ENCODE measurements around the gene C3orf22. TPM values are rescaled to one million over a fixed set of nuclear protein-coding genes. Genes with fewer than 3 reads are reported as not detected.
A peak's percentile ranks its signal among the peaks of the same experiment; 100 is the strongest.

C3orf22 gene
- total RNA-seq, 1 donor from 2014 or later = not detected

GRCh38 chr3:126501736-126502135 is 57.0 kb downstream of the C3orf22 start:
- H3K36me3 Mint-ChIP-seq (ENCODE audit: low read depth) = no peaks in the 10 kb centered on the region
- H3K27ac Mint-ChIP-seq (ENCODE audit: unreplicated experiment) = no peak overlapping the region
- H3K4me1 Mint-ChIP-seq = peaks cover 5% of the 10 kb centered on the region
- no peak for DNase-seq (ENCODE audit: low read depth, low spot score)
- no peak overlapping the region for H3K4me3 Mint-ChIP-seq
- TF ChIP-seq, protein P1, sequence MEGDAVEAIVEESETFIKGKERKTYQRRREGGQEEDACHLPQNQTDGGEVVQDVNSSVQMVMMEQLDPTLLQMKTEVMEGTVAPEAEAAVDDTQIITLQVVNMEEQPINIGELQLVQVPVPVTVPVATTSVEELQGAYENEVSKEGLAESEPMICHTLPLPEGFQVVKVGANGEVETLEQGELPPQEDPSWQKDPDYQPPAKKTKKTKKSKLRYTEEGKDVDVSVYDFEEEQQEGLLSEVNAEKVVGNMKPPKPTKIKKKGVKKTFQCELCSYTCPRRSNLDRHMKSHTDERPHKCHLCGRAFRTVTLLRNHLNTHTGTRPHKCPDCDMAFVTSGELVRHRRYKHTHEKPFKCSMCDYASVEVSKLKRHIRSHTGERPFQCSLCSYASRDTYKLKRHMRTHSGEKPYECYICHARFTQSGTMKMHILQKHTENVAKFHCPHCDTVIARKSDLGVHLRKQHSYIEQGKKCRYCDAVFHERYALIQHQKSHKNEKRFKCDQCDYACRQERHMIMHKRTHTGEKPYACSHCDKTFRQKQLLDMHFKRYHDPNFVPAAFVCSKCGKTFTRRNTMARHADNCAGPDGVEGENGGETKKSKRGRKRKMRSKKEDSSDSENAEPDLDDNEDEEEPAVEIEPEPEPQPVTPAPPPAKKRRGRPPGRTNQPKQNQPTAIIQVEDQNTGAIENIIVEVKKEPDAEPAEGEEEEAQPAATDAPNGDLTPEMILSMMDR (conservative IDR thresholded peaks at IDR 0.05) = no peak
- H3K27me3 Mint-ChIP-seq (ENCODE audit: low read depth) = peaks cover 3% of the 10 kb centered on the region
- no peaks in the 10 kb centered on the region for H3K9me3 Mint-ChIP-seq

DNA sequence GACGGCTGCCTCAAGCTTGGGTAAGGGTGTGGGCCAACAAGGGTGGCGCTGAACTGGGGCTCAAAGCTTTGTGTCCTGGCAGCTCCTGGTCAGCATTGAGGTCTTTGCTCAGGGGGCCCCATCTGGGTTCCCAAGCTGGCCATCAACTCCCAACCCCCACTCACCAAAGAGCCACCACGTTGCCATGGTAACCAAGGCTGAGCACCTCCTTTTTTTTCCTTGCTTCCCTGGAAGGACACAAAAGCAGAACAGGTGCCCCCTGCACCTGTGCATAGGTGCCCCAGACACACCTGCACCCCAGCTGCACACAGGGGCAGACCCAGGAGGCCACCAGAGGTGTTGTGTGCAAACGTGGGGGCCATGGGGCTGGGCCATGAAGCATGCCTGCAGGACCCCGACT is 57.7 kb downstream of the C3orf22 start:
- H3K27ac Mint-ChIP-seq (ENCODE audit: unreplicated experiment) = no peak overlapping the region
- peaks cover 3% of the 10 kb centered on the region for H3K27me3 Mint-ChIP-seq (ENCODE audit: low read depth)
- DNase-seq (ENCODE audit: low read depth, low spot score) = no peak
- peaks cover 5% of the 10 kb centered on the region for H3K4me1 Mint-ChIP-seq
- H3K36me3 Mint-ChIP-seq (ENCODE audit: low read depth) = no peaks in the 10 kb centered on the region
- no peak overlapping the region for H3K4me3 Mint-ChIP-seq
- TF ChIP-seq, protein P1 (conservative IDR thresholded peaks at IDR 0.05) = no peak
- no peaks in the 10 kb centered on the region for H3K9me3 Mint-ChIP-seq

DNA sequence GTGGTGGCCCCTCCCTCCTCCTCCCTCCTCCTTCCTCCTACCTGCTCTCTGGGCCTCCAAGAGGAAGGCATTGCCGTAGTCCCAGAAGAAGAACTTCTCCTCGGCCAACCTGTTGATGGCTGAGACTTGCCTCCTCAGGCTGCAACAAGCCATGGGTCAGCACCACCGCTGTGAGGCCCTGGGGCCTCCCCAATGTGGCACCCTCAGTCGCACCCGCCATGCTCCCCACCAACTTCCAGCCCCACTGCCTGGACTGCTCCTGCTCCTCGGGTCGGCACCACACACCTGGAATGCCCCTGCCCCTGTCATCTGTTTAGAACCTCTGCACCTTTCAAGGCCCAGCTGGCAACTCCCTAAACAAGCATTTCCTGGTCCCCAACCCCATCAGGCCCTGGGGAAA is 58.7 kb downstream of the C3orf22 start:
- peak overlapping the region; percentile 12 for H3K27ac Mint-ChIP-seq (ENCODE audit: unreplicated experiment)
- peaks cover 3% of the 10 kb centered on the region for H3K27me3 Mint-ChIP-seq (ENCODE audit: low read depth)
- peaks cover 3% of the 10 kb centered on the region for H3K4me1 Mint-ChIP-seq
- no peaks in the 10 kb centered on the region for H3K36me3 Mint-ChIP-seq (ENCODE audit: low read depth)
- no peak overlapping the region for H3K4me3 Mint-ChIP-seq
- TF ChIP-seq, protein P1 (conservative IDR thresholded peaks at IDR 0.05) = no peak
- no peak for DNase-seq (ENCODE audit: low read depth, low spot score)
- no peaks in the 10 kb centered on the region for H3K9me3 Mint-ChIP-seq

Other genes with a start within 250 kb of the C3orf22 start
- 18.0 and 19.3 TPM in 2 replicates for gene KLF15, start 201.5 kb downstream of the C3orf22 start, total RNA-seq
- 1.1 and 1.7 TPM in 2 replicates for gene CFAP100, start 164.0 kb downstream of the C3orf22 start, total RNA-seq
- 34.3 and 34.7 TPM in 2 replicates for gene ZXDC, start 83.0 kb downstream of the C3orf22 start, total RNA-seq
- not detected in 2 replicates for gene UROC1, start 41.2 kb downstream of the C3orf22 start, total RNA-seq
- gene CHST13, start 34.8 kb downstream of the C3orf22 start, total RNA-seq = 0.19 TPM in 1 of 2 replicates, not detected in the other
- 12.8 and 13.8 TPM in 2 replicates for gene TXNRD3, start 96.2 kb upstream of the C3orf22 start, total RNA-seq
- gene CHCHD6, start 145.3 kb upstream of the C3orf22 start, total RNA-seq = 32.9 and 33.6 TPM in 2 replicates